H1 (cell line): ENCODE data around the gene OGFRL1.

Experiments used
- CEBPB ChIP-seq: IDR thresholded peaks from 2 replicates; pipeline ENCODE4 v1.6.1; 2012; ENCODE audit warnings: low read depth, low read length
- EP300 ChIP-seq, 2 experiments: IDR thresholded peaks; 1 replicate in 1 of 2; 2 replicates in 1 of 2; pipeline ENCODE4 v1.6.1; 2011 to 2012; ENCODE audit warnings: low read depth in 2 of 2, low read length in 2 of 2, mild to moderate bottlenecking in 2 of 2, borderline replicate concordance in 1 of 2, inconsistent platforms in 1 of 2, moderate library complexity in 1 of 2
- GTF2F1 ChIP-seq: IDR thresholded peaks from 2 replicates; pipeline ENCODE4 v1.6.1; 2012; ENCODE audit warnings: low read depth, low read length, improper control_type of control experiment, borderline replicate concordance
- NRF1 ChIP-seq: IDR thresholded peaks from 2 replicates; pipeline ENCODE4 v1.6.1; 2011; ENCODE audit warnings: mild to moderate bottlenecking, low read depth, low read length, improper control_type of control experiment
- RBBP5 ChIP-seq: IDR thresholded peaks from 2 replicates; pipeline ENCODE4 v1.7.1; 2012; ENCODE audit warnings: low read depth, mild to moderate bottlenecking, inconsistent platforms, low read length, moderate library complexity, borderline replicate concordance
- SP2 ChIP-seq: IDR thresholded peaks from 2 replicates; pipeline ENCODE4 v1.6.1; 2012; ENCODE audit warnings: mild to moderate bottlenecking, low read length, inconsistent platforms
- TF ChIP-seq, protein P1 (sequence below), 3 experiments: IDR thresholded peaks; 1 replicate in 2 of 3; 2 replicates in 1 of 3; pipeline versions ENCODE4 v1.5.1 to v1.6.1; 2011; ENCODE audit warnings: low read length in 3 of 3, mild to moderate bottlenecking in 3 of 3, inconsistent platforms in 2 of 3, low read depth in 1 of 3, moderate library complexity in 1 of 3; ENCODE audit not compliant: insufficient read depth in 1 of 3; ENCODE audit errors: control extremely low read depth in 1 of 3

- TF ChIP-seq SP2 (no peak), NRF1 (no peak), GTF2F1 (no peak), RBBP5 (no peak), CEBPB (no peak), EP300 (IDR thresholded peaks at IDR 0.05; ENCODE audit: borderline replicate concordance in 1 of 2, low read depth in 2 of 2, low read length in 2 of 2) (no peak)
- TF ChIP-seq, protein P1, sequence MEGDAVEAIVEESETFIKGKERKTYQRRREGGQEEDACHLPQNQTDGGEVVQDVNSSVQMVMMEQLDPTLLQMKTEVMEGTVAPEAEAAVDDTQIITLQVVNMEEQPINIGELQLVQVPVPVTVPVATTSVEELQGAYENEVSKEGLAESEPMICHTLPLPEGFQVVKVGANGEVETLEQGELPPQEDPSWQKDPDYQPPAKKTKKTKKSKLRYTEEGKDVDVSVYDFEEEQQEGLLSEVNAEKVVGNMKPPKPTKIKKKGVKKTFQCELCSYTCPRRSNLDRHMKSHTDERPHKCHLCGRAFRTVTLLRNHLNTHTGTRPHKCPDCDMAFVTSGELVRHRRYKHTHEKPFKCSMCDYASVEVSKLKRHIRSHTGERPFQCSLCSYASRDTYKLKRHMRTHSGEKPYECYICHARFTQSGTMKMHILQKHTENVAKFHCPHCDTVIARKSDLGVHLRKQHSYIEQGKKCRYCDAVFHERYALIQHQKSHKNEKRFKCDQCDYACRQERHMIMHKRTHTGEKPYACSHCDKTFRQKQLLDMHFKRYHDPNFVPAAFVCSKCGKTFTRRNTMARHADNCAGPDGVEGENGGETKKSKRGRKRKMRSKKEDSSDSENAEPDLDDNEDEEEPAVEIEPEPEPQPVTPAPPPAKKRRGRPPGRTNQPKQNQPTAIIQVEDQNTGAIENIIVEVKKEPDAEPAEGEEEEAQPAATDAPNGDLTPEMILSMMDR (IDR thresholded peaks at IDR 0.05; ENCODE audit: control extremely low read depth in 1 of 3, insufficient read depth in 1 of 3, low read depth in 1 of 3, low read length in 3 of 3), result no peak
Measured at GRCh38 chr6:71349976-71350615, 61.5 kb downstream of the OGFRL1 start.
